Colonic mucosa (tissue), 4 donors: ENCODE results near the gene RUSF1. TPM values are rescaled to one million over a fixed set of nuclear protein-coding genes. Genes with fewer than 3 reads are reported as not detected.
A peak's percentile ranks its signal among the peaks of the same experiment; 100 is the strongest.

Experiments used
- DNase-seq: peaks from one replicate; pipeline ENCODE4 v3.0.0-alpha.2; 2020
- H3K27ac ChIP-seq: fragments of 200-600 bp; one replicate; pipeline ENCODE4 v1.8.0; 2021
- H3K27me3 ChIP-seq: fragments of 200-600 bp; one replicate; pipeline ENCODE4 v1.8.0; 2021
- H3K36me3 ChIP-seq: fragments of 200-600 bp; one replicate; pipeline ENCODE4 v1.8.0; 2021
- H3K4me1 ChIP-seq: fragments of 200-600 bp; one replicate; pipeline ENCODE4 v1.8.0; 2021; ENCODE audit warnings: mild to moderate bottlenecking
- H3K4me3 ChIP-seq: fragments of 200-600 bp; one replicate; pipeline ENCODE4 v1.8.0; 2021
- H3K9ac ChIP-seq, 2 donors: one replicate each; pipeline ENCODE4 v1.7.0; 2013; ENCODE audit warnings: control low read depth in 2 of 2, low read depth in 2 of 2, low read length in 2 of 2
- H3K9me3 ChIP-seq: fragments of 200-600 bp; one replicate; pipeline ENCODE4 v1.8.0; 2021
- intact Hi-C: fragments of 100-400 bp; cut with DNase I; formaldehyde crosslinking; loops from one replicate; pipeline ENCODE4 v1.14.1; 2022
- total RNA-seq, 2 donors: library from RNA; stranded (reverse); fragmentation: NEBNext Ultra II Directional in 1 of 2; extraction: Animal tissue kit (Norgen Biotek cat#: 25700) in 1 of 2; gene quantifications; one replicate each; pipeline ENCODE4 v1.2.1, GENCODE V29; 2021
- TF ChIP-seq, protein P1 (sequence below): fragments of 200-600 bp; IDR thresholded peaks from one replicate; pipeline ENCODE4 v1.8.0; 2022; ENCODE audit warnings: antibody characterized with exemption, mild to moderate bottlenecking
- donor health status: healthy.
- donor health status: DM: no; HTN: no; CAD: no.
- donor health status: DM: no; HTN: no; CAD: no.

Gene RUSF1
- total RNA-seq, 2 donors from 2014 or later, result 53.3 to 78.1 TPM

DNA sequence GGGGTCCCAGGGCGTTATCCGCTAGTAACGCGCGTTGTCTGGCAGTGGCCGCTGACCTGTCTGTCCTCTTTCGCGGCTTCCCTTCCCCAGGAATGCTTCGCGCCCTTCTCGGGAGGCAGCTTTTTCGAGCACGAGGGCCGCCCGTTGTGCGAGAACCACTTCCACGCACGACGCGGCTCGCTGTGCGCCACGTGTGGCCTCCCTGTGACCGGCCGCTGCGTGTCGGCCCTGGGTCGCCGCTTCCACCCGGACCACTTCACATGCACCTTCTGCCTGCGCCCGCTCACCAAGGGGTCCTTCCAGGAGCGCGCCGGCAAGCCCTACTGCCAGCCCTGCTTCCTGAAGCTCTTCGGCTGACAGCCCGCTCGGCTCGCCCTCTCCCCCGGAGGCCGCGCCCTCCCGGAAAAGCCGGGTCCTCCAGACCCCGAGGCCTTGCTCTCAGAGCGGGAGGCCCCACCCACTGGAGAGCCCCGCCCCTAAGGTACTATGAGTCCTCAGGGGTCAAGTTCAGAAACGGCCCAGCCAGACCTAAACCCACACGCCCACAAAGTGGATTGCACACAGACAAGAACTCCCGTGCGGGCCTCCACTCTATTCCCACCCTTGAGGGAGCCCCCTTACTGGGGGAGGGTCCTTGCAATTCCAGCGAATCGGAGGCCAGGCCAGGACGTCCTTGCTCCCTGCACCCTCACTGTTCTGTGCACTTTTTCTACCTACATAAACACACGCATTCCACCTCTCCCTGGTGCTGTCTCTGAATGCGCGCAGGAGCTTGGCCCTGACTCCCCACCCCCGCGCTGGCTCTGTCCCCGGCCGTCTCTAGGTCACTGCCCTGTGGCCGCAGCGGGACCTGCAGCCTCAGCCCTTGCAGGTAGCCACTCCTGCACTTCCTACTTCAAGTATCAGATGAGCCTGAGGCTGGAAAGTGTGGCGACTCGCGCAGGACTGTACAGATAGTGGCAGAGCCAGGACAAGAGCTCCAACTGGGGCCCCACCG lies 30.7 kb downstream of the RUSF1 start:
- no peaks in the 10 kb centered on the region for H3K36me3 ChIP-seq
- peak overlapping the region; percentile 44 for H3K4me3 ChIP-seq
- H3K9me3 ChIP-seq, result no peaks in the 10 kb centered on the region
- H3K4me1 ChIP-seq, result peaks cover 10% of the 10 kb centered on the region
- TF ChIP-seq, protein P1, sequence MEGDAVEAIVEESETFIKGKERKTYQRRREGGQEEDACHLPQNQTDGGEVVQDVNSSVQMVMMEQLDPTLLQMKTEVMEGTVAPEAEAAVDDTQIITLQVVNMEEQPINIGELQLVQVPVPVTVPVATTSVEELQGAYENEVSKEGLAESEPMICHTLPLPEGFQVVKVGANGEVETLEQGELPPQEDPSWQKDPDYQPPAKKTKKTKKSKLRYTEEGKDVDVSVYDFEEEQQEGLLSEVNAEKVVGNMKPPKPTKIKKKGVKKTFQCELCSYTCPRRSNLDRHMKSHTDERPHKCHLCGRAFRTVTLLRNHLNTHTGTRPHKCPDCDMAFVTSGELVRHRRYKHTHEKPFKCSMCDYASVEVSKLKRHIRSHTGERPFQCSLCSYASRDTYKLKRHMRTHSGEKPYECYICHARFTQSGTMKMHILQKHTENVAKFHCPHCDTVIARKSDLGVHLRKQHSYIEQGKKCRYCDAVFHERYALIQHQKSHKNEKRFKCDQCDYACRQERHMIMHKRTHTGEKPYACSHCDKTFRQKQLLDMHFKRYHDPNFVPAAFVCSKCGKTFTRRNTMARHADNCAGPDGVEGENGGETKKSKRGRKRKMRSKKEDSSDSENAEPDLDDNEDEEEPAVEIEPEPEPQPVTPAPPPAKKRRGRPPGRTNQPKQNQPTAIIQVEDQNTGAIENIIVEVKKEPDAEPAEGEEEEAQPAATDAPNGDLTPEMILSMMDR, result peak; percentile 28
- no peaks in the 10 kb centered on the region for H3K27me3 ChIP-seq
- intact Hi-C loops, result no loop called here
- peak overlapping the region; percentile 79 to 82 for H3K9ac ChIP-seq
- peak overlapping the region; percentile 95 for H3K27ac ChIP-seq
- peak; percentile 92 for DNase-seq

DNA sequence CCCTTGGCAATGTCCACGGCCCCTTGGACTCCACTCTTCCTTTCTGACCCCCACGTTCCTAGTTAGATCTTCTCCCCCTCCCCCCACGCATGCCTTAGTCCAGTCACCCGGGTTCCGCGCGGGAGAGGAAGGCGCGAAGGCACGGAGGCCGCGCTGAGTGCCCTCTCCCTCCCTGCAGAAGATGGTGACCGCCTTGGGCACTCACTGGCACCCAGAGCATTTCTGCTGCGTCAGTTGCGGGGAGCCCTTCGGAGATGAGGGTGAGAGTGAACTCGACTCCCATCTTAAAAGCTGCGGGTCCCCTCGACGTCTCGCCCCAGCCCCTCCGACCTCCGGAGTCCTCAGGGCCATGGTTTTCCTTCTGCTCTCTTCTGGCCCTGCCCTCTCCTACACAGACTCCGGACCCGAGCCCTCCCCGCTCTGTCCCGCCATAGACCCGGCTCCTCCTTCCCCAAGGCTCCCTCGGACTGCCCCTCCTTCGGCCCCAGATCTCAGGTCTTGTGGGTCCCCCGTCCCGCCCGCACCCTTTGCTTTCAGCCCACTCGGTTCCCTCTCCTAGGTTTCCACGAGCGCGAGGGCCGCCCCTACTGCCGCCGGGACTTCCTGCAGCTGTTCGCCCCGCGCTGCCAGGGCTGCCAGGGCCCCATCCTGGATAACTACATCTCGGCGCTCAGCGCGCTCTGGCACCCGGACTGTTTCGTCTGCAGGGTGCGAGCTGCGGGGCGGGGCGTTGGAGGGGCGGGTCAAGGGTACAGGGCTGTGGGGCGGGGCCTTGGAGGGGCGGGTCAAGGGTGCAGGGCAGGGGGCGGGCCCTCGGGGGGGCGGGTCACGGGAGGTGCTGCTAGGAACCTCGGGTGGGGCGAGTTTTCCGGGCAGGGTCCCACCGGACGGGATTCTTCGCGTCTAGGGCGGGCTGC lies 31.6 kb downstream of the RUSF1 start:
- Histone ChIP-seq H3K36me3 (no peaks in the 10 kb centered on the region), H3K27ac (peak overlapping the region; percentile 95), H3K9ac (peak overlapping the region; percentile 79 to 82), H3K4me3 (peak overlapping the region; percentile 44), H3K9me3 (no peaks in the 10 kb centered on the region), H3K27me3 (no peaks in the 10 kb centered on the region), H3K4me1 (peaks cover 10% of the 10 kb centered on the region)
- TF ChIP-seq, protein P1, result no peak
- intact Hi-C loops, result no loop called here
- DNase-seq, result peak; percentile 97

DNA sequence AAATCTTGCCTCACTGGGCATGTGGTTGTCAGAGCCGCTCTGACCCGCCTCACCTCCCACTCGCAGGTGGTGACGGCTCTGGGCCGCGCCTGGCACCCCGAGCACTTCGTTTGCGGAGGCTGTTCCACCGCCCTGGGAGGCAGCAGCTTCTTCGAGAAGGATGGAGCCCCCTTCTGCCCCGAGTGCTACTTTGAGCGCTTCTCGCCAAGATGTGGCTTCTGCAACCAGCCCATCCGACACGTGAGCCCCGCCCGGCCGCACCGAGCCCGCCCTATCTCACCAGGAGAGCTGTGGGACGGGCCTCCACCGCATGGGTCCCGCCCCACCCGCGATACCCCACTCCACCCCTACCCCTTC lies 32.3 kb downstream of the RUSF1 start:
- DNase-seq, result peak; percentile 70

DNA sequence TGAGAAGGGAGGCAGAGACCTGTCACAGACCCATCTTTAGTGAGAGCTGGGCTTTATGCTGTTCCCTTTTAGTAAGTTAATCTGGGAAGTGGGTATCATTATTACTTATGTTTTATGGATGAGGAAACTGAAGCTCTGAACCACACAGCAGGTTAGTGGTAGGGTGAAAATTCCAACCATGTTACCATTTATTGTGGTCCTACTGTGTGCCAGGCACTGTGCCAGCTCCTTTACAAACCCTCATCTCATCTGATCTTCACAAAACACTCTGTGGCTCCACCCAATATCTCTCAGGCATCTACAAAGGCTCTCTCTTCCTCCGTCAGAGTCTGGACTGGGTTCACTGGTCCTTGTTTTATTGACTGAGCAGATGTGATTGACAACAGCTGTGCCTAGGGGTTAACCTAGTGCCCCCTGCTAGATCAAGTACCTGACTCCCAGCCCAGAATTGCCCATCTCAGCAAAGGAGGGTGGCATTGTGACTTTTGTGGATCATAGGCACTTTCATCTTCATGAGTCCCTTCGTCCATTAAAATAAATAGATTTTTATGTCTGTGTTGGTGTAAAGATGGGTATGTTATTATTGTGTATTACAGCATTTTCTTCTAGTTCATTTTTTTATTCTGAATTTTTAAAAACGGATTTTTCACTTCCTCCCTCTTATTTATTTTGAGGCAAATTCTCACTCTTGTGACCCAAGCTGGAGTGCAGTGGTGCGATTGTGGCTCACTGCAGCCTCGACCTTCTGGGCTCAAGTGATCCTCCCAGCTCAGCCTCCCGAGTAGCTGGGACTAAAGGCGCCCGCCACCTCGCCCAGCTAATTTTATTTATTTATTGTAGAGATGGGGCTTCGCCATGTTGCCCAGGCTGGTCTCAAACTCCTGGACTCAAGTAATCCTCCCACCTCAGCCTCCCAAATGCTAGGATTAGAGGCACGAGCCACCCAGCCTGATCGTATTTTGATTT lies 33.1 kb downstream of the RUSF1 start:
- Histone ChIP-seq H3K27me3 (no peaks in the 10 kb centered on the region), H3K9ac (no peak overlapping the region), H3K27ac (no peak overlapping the region), H3K36me3 (no peaks in the 10 kb centered on the region), H3K4me1 (peaks cover 10% of the 10 kb centered on the region), H3K9me3 (no peaks in the 10 kb centered on the region), H3K4me3 (no peak overlapping the region)
- intact Hi-C loops, result no loop called here
- TF ChIP-seq, protein P1, result no peak
- no peak for DNase-seq

More for the DNA sequence above, 32.3 kb downstream of the RUSF1 start:
- intact Hi-C loops, result no loop called here
- TF ChIP-seq, protein P1, result no peak
- no peaks in the 10 kb centered on the region for H3K27me3 ChIP-seq
- peak overlapping the region; percentile 17 to 73 for H3K9ac ChIP-seq
- H3K9me3 ChIP-seq, result no peaks in the 10 kb centered on the region
- H3K4me1 ChIP-seq, result peaks cover 10% of the 10 kb centered on the region
- H3K4me3 ChIP-seq, result peak overlapping the region; percentile 44
- H3K27ac ChIP-seq, result peak overlapping the region; percentile 95
- no peaks in the 10 kb centered on the region for H3K36me3 ChIP-seq
